ENCODE measurements around the gene SOX13.

Gene SOX13

GRCh38 chr1:204177133-204177532 lies 104.2 kb downstream of the SOX13 start:
- H3K9ac ChIP-seq: no peak overlapping the region
- no peaks in the 10 kb centered on the region for H3K36me3 ChIP-seq (ENCODE audit: insufficient read depth)
- H3K4me3 ChIP-seq (IDR thresholded peaks at IDR 0.05; ENCODE audit: insufficient read depth, low read depth, low read length): no peak overlapping the region
- H3K79me2 ChIP-seq (ENCODE audit: insufficient read depth, low read depth): no peaks in the 10 kb centered on the region
- no peaks in the 10 kb centered on the region for H3K4me1 ChIP-seq (ENCODE audit: low read depth, poor library complexity, severe bottlenecking)
- peaks cover 11% of the 10 kb centered on the region; the same call in 1 of the 2 replicates for H3K27me3 ChIP-seq (ENCODE audit: insufficient read depth, low read depth)
- H3K4me2 ChIP-seq: no peak overlapping the region
- no peak overlapping the region for H3K27ac ChIP-seq
- no peak for TF ChIP-seq CTCF (conservative IDR thresholded peaks at IDR 0.05; ENCODE audit: low read depth, low read length)
- H4K20me1 ChIP-seq (ENCODE audit: insufficient read depth): no peaks in the 10 kb centered on the region
- no peak overlapping the region for H2AFZ ChIP-seq (ENCODE audit: low read depth)
